Measurements from ENCODE around the gene GLB1L2.

GLB1L2 gene

DNA sequence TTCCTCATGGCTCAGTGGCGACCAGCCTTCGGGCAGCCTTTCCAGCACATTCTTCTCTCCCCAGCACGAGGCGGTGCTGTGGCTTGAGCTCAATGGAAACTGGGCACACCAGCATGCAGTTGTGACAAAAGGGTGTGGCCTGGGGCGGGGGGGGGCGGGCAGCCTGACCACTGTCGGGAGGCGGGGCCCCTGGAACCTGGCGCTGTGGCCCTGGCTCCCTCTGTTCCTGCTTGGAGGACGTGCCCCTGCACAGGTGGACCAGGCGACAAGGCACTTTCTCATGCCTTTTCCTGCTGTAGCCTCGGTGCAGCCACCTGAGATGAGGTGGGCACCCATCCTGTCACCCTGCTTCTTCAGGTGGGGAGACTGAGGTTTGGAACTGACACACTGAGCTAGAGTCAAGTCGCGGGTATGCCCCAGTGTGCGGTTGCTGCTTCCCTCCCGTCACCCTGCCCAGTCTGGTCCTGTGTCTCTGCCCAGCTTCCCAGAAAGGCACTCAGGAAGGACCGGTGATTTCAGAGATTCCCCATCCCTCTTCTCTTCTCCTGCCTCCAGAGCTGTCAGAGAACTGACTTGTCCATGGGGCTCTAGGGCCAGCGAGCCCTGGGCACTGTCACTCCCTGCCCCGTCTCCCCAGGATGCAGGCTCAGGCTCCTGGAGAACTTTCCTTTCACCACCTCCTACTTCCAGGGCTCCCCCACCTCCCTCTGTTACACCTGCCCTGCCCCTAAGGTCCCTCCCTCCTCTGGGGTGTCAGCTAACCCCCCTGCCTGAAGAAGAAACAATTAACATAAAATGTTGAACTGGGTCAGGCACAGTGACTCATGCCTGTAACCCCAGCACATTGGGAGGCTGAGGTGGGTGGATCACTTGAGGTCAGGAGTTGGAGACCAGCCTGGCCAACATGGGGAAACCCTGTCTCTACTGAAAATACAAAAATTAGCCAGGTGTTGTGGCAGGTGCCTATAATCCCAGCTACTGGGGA is 70.3 kb downstream of the GLB1L2 start:
- no peak for DNase-seq (ENCODE audit: low read depth, low spot score)
- Histone ChIP-seq H3K9ac (ENCODE audit: insufficient read length) (no peak overlapping the region), H3K36me3 (ENCODE audit: insufficient read depth, low read length) (no peaks in the 10 kb centered on the region), H3K9me3 (ENCODE audit: low read depth, low read length) (no peaks in the 10 kb centered on the region), H3K27ac (no peak overlapping the region), H3K4me3 (no peak overlapping the region)
- TF ChIP-seq EZH2 (IDR thresholded peaks at IDR 0.05) (no peak), FOXP2 (optimal IDR thresholded peaks at IDR 0.05; ENCODE audit: control extremely low read depth, extremely low read length, insufficient read depth) (no peak), POLR2AphosphoS5 (IDR thresholded peaks at IDR 0.05; ENCODE audit: borderline replicate concordance, low read depth, low read length) (no peak)

GRCh38 chr11:134402910-134403309 is 71.1 kb downstream of the GLB1L2 start:
- no peak overlapping the region for H3K4me3 ChIP-seq
- no peak overlapping the region for H3K9ac ChIP-seq (ENCODE audit: insufficient read length)
- no peaks in the 10 kb centered on the region for H3K36me3 ChIP-seq (ENCODE audit: insufficient read depth, low read length)
- no peak overlapping the region for H3K27ac ChIP-seq
- DNase-seq (ENCODE audit: low read depth, low spot score) = no peak
- H3K9me3 ChIP-seq (ENCODE audit: low read depth, low read length) = no peaks in the 10 kb centered on the region
- no peak for TF ChIP-seq FOXP2 (optimal IDR thresholded peaks at IDR 0.05; ENCODE audit: control extremely low read depth, extremely low read length, insufficient read depth)
- TF ChIP-seq POLR2AphosphoS5 (IDR thresholded peaks at IDR 0.05; ENCODE audit: borderline replicate concordance, low read depth, low read length) = no peak
- TF ChIP-seq EZH2 (IDR thresholded peaks at IDR 0.05) = no peak

DNA sequence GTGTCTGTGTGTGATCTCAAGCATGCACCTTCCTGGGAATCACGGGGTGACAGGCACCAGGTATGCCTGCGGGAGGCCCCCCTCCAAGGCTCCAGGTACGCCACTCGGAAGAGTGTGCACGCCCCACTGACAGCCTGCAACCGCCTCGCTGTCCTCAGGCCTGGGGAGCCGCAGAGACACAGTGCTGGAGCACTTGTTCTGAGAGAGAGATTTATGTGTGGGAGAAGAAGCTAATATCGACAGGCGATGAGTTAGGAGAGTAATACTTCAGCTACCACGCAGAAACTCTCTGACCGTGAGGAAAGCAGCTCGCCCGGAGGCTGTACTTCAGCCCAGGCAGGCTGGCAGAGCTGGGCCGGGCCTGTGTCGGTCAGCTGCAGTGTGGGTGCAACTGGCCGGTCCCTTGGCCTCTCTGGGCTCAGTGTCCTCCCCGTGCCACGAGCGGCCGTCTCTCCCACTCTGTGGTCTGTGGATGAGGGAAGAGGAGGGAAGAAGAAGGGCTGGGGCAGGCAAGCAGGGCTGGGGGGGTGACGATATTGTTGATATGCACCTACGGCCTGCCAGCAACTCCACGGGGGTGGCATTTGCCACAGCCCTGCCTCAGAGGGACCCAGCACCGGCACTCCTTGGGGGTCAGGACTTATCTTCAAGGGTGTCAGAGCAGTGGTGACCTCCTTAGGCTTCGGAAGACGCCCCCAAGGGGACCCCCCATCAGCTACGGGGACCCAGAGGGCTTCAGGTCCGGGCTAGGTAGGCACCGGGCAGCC is 73.0 kb downstream of the GLB1L2 start:
- no peaks in the 10 kb centered on the region for H3K9me3 ChIP-seq (ENCODE audit: low read depth, low read length)
- no peak overlapping the region for H3K4me3 ChIP-seq
- no peaks in the 10 kb centered on the region for H3K36me3 ChIP-seq (ENCODE audit: insufficient read depth, low read length)
- H3K9ac ChIP-seq (ENCODE audit: insufficient read length) = no peak overlapping the region
- H3K27ac ChIP-seq = no peak overlapping the region
- no peak for DNase-seq (ENCODE audit: low read depth, low spot score)
- TF ChIP-seq FOXP2 (optimal IDR thresholded peaks at IDR 0.05; ENCODE audit: control extremely low read depth, extremely low read length, insufficient read depth) (no peak), EZH2 (IDR thresholded peaks at IDR 0.05) (no peak), POLR2AphosphoS5 (IDR thresholded peaks at IDR 0.05; ENCODE audit: borderline replicate concordance, low read depth, low read length) (no peak)

- H3K9me3 ChIP-seq (ENCODE audit: low read depth, low read length) = no peaks in the 10 kb centered on the region
- no peaks in the 10 kb centered on the region for H3K36me3 ChIP-seq (ENCODE audit: insufficient read depth, low read length)
- no peak overlapping the region for H3K9ac ChIP-seq (ENCODE audit: insufficient read length)
- no peak for TF ChIP-seq POLR2AphosphoS5 (IDR thresholded peaks at IDR 0.05; ENCODE audit: borderline replicate concordance, low read depth, low read length)
- no peak for TF ChIP-seq EZH2 (IDR thresholded peaks at IDR 0.05)
- no peak for TF ChIP-seq FOXP2 (optimal IDR thresholded peaks at IDR 0.05; ENCODE audit: control extremely low read depth, extremely low read length, insufficient read depth)
- H3K27ac ChIP-seq = no peak overlapping the region
- no peak overlapping the region for H3K4me3 ChIP-seq
- DNase-seq (ENCODE audit: low read depth, low spot score) = no peak
Observed at GRCh38 chr11:134405436-134405835, 73.6 kb downstream of the GLB1L2 start.

DNA sequence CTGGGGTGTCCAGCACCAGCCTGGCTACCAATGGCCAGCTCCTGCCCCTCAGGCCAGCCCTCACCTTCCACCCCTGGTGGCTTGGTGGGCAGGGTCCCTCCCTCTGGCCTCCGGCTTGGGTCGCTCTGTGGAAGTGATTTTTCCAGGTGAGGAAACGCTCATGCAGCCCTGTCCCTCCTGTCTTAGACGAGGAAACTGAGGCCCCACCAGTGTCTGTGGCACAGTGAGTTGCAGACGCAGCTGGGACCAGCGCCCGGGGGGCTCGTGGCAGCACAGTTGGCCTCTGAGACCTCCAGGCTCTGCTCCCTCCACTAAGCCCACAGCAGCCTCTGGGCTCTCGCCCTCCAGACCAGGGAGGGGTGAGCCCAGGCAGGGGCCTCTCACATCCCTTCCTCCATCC is 74.1 kb downstream of the GLB1L2 start:
- TF ChIP-seq FOXP2 (optimal IDR thresholded peaks at IDR 0.05; ENCODE audit: control extremely low read depth, extremely low read length, insufficient read depth) (no peak), EZH2 (IDR thresholded peaks at IDR 0.05) (no peak), POLR2AphosphoS5 (IDR thresholded peaks at IDR 0.05; ENCODE audit: borderline replicate concordance, low read depth, low read length) (no peak)
- Histone ChIP-seq H3K9me3 (ENCODE audit: low read depth, low read length) (no peaks in the 10 kb centered on the region), H3K27ac (no peak overlapping the region), H3K36me3 (ENCODE audit: insufficient read depth, low read length) (no peaks in the 10 kb centered on the region), H3K4me3 (no peak overlapping the region), H3K9ac (ENCODE audit: insufficient read length) (no peak overlapping the region)
- DNase-seq (ENCODE audit: low read depth, low spot score) = no peak

- no peak overlapping the region for H3K9ac ChIP-seq (ENCODE audit: insufficient read length)
- DNase-seq (ENCODE audit: low read depth, low spot score) = no peak
- TF ChIP-seq POLR2AphosphoS5 (IDR thresholded peaks at IDR 0.05; ENCODE audit: borderline replicate concordance, low read depth, low read length) = no peak
- TF ChIP-seq EZH2 (IDR thresholded peaks at IDR 0.05) = no peak
- TF ChIP-seq FOXP2 (optimal IDR thresholded peaks at IDR 0.05; ENCODE audit: control extremely low read depth, extremely low read length, insufficient read depth) = no peak
Observed at GRCh38 chr11:134406264-134407185, 74.7 kb downstream of the GLB1L2 start.

GRCh38 chr11:134407321-134407828 is 75.6 kb downstream of the GLB1L2 start:
- TF ChIP-seq FOXP2 (optimal IDR thresholded peaks at IDR 0.05; ENCODE audit: control extremely low read depth, extremely low read length, insufficient read depth) (no peak), POLR2AphosphoS5 (IDR thresholded peaks at IDR 0.05; ENCODE audit: borderline replicate concordance, low read depth, low read length) (no peak), EZH2 (IDR thresholded peaks at IDR 0.05) (no peak)
- H3K36me3 ChIP-seq (ENCODE audit: insufficient read depth, low read length) = no peaks in the 10 kb centered on the region
- H3K9me3 ChIP-seq (ENCODE audit: low read depth, low read length) = no peaks in the 10 kb centered on the region
- H3K9ac ChIP-seq (ENCODE audit: insufficient read length) = no peak overlapping the region
- H3K27ac ChIP-seq = no peak overlapping the region
- H3K4me3 ChIP-seq = no peak overlapping the region
- DNase-seq (ENCODE audit: low read depth, low spot score) = no peak

More at GRCh38 chr11:134406264-134407185, 74.7 kb downstream of the GLB1L2 start:
- Histone ChIP-seq H3K27ac (no peak overlapping the region), H3K4me3 (no peak overlapping the region), H3K36me3 (ENCODE audit: insufficient read depth, low read length) (no peaks in the 10 kb centered on the region), H3K9me3 (ENCODE audit: low read depth, low read length) (no peaks in the 10 kb centered on the region)

All from SK-N-MC (cell line).